GM21737 (cell line): ENCODE measurements around the gene EIF2AK2.

Source experiments
- ATAC-seq: cut with Tn5 transposase; IDR thresholded peaks from one replicate; pipeline ENCODE4 v1.9.1; 2021; ENCODE audit warnings: mild to moderate bottlenecking, moderate library complexity; ENCODE audit not compliant: unreplicated experiment

EIF2AK2 gene

DNA sequence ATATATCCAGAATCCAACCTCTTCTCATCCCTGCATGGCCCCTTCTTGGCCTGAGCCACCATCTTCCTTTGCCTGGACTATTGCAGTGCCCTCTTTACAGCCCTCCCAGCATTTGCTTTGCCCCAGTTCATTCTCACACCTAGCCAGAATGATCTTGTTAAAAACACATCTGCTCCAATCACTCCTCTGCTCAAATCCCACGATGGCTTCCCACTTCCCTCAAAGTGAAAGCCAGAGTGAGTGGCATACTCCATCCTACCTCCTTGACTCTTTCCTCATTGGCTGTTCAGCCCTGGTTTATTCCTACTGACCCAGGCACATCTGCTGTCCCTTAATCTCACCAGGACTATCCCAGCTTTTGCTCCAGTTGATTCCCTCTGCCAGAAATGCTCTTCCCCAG lies 17.0 kb upstream of the EIF2AK2 start:
- ATAC-seq, result no peak

DNA sequence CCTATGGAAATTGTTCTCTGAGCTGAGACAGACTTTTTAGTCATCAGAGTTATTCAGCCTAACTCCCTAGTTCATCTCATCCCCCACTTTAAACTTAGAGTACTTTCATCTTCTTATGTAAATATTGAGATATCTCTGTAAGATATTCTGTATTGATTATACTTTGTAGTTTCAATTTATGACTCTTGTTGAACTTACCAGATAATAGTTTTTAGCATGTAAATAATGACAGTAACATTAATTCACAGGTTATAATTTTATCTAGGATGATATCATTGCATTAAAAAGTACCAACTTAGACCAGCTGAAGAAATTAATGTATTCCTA lies 14.8 kb upstream of the EIF2AK2 start:
- ATAC-seq, result no peak

- ATAC-seq, result no peak
These were observed 11.6 kb upstream of the EIF2AK2 start for GRCh38 chr2:37168217-37168981.

GRCh38 chr2:37167636-37168180 lies 10.9 kb upstream of the EIF2AK2 start:
- no peak for ATAC-seq

- no peak for ATAC-seq
These were observed 8.0 kb upstream of the EIF2AK2 start for GRCh38 chr2:37164757-37165156.

DNA sequence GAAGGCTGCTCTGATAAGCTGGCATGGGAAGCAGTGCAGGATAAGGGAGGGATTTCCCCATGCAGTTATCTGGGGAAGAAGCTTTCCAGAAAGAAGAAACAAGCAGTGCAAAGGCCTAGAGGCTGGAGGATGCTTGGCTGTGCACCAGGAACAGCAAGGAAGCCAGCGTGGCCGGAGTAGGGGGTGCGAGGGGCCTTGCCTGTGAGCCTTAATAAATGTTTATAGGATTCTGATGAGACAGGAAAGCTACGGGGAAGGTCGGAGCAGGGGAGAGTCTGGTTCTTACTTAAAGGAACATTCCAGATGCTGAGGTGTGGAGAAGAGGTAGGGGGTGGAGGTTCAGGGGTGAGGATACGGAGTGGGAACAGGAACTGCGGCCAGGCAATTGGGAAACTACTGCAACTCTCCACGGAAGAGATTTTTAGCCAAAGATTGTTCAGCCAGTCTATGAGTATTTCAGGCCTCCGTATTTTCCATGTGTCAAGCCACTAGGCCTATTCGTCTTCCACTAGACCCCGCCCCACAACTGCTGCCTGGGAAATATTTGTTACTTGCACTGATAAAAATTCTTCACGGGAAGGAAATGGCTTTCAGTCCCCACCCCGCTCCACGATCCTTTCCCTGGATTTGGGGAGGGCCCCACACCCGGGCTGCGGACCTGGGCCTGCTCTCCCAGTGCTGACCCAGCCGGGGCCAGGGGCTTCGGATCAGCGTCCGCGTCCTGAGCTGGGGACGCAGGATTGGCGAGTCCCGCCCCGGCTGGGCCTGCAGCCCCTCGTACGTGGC lies 516 bp downstream of the EIF2AK2 start:
- peak; percentile 32 for ATAC-seq

- no peak for ATAC-seq
These were observed 2.0 kb downstream of the EIF2AK2 start for GRCh38 chr2:37154785-37155184.

DNA sequence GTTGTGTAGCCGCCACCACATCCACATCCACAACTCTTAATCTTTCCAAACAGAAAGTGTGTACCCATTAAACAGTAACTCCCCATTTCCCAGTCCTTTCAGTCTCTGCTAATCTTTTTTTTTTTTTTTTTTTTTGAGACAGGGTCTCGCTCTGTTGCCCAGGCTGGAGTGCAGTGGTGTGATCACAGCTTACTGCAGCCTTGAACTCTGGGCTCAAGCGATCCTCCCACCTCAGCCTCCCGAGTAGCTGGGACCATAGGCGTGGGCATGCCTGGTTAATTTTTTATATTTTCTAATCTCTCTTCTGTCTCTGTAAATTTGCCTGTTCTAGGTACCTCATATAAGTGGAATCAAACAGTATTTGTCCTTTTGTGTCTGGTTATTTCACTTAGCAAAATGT lies 3.6 kb downstream of the EIF2AK2 start:
- ATAC-seq, result no peak

GRCh38 chr2:37149626-37150322 lies 7.0 kb downstream of the EIF2AK2 start:
- ATAC-seq, result no peak

DNA sequence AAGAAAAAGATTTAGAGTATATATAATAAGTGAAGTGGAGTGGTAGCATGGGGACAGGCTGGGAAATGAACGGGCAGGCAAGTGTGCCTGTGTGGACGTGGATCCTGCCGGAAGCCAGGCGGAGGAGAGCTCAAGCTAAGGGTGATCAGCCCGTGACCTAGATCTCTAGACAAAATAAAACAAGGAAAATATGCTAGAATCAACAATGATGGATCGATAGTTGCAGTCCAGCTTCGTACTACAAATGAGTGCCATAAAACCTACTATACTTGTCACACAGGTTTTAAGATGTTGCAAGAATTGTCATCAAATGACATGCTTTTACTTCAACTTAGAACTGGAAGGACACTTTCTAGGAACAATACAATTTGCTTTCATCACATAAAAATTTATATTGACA lies 8.5 kb downstream of the EIF2AK2 start:
- ATAC-seq, result no peak

- no peak for ATAC-seq
These were observed 10.7 kb downstream of the EIF2AK2 start for GRCh38 chr2:37146062-37146461.

DNA sequence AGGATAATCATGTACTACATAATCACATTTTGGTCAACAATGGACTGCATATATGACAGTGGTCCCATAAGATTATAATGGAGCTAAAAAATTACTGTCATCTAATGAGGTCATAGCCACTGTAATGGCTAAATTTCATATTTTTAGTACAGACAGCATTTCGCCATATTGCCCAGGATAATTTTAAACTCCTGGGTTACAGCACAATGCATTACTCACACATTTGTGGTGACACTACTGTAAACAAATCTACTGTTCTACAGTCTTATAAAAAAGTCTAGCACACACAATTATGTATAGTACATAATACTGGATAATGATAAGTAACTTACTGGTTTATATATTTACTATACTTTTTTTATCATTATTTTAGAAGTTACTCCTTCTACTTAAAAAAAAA lies 12.8 kb downstream of the EIF2AK2 start:
- ATAC-seq, result no peak

DNA sequence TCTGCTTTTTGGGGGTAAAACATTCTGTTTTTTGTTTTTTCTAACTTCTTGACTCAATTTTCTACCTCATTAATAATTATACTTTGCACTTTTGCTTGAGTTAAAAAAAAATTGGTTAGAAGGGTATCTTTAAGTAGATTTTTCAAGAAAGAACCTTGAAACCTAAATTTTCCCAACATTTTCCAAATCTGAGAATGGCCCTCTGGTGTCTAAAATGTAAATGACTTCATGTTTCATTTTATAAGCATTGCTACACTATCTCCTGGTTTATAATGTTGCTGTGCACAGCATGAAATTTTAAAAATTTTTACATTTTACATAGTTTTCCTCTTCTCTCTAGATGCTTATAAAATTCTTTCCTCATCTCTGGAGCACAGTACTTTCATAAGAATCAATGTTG lies 14.2 kb downstream of the EIF2AK2 start:
- no peak for ATAC-seq

DNA sequence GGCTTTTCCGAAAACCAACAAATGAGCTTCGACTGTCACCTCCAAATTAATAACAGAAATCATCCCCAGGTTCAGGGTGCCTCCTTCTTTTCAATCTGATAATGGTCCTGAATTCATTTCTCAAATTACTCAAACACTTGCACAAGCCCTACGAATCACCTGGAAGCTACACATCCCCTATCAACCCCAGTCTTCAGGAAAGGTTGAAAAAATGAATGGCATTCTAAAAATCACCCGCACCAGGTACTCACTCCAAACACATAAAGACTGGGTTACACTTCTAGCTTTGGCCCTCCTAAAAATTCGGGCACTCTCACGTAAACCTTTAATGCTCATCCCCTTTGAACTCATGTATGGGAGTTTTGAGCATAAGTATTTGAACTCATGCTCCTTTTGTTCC lies 23.9 kb downstream of the EIF2AK2 start:
- ATAC-seq, result no peak

DNA sequence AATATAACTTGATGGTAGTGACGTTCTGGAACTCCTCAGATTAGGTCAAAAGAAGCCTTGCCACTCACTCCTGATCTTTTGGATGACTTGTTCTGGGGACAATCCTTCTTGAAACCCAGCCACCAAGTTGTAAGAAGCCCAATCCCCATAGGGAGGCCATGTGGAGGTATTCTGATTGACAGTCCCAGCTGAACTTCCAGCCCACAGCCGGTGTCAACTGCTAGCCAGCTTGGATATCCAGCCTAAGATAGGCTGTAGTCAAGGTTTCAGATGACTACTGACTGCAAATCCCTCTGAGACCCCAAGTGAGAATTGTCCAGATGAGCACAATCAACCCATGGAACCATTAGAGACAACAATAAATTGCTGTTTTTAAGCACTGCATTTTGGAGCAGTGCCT lies 31.4 kb downstream of the EIF2AK2 start:
- no peak for ATAC-seq

- ATAC-seq, result no peak
These were observed 37.6 kb downstream of the EIF2AK2 start for GRCh38 chr2:37119157-37119556.

DNA sequence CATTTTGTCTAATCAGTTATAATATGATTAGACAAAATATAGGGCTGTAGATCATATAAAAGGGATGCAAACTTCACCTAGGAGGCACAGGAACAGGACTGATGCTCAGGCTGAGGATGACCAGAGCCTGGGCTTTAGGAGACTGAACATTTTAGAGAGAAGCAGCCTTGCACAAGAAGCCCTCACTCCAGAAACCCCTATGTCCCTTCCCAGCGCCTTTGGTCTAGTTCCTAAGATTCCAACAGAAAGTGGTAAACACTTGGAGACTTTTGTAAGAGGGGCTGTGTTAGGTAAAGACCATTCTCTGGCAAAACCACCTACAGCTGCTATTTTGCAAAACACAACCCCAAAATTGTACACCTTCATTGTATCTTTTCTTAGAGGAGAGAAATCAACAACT lies 39.2 kb downstream of the EIF2AK2 start:
- no peak for ATAC-seq

DNA sequence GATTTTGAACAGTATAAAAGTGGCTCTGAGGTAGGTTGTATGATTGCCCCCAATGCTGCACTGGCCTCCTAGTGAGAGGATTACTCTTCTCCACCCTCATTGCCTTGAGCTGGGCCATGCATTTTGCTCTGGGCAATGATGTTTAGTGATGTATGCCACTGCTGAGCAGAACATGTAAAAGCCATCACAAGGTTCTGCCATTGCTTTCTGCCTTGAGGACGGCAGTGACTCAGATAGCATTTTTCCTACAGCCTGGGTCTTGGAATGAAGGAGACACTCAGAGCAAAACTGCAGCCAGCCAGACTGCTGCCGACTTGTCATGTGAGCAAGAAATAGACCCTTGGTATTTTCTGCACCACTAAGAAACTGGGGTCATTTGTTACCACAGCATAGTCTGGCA lies 44.8 kb downstream of the EIF2AK2 start:
- no peak for ATAC-seq

GRCh38 chr2:37110306-37111212 lies 46.2 kb downstream of the EIF2AK2 start:
- ATAC-seq, result no peak

DNA sequence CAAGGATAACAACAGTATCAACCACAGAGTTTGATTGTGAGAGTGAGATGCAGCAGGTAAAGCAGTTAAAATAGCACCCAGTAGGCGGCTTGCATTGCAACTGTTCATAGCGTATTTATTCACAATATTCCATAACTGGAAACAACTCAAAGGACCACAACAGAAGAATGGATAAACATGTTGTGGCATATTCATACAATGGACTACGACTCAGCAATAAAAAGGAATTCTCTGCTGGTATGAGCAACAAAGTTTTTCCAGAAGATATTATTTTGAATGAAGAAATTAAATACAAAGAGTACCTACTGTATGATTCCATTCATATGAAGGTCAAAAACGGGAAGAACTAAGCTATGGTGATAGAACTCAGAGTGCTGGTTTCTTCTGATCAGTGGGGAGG lies 47.3 kb downstream of the EIF2AK2 start:
- no peak for ATAC-seq

DNA sequence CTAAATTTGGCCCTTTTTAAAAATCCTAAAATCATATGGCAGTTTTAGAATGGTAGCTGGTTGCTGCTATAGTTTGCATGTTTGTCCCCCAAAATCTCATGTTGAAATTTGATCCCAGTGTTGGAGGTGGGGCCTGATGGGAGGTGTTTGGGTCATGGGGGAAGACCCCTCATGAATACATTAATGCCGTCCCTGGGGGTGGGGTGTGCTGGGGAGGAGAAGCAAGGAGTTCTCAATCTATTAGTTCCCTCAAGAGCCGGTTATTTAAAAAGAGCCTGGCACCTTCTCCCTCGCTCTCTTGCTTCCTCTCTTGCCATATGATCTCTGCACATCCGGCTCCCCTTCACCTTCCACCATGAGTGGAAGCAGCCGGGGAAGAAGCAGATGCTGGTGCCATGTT lies 51.6 kb downstream of the EIF2AK2 start:
- no peak for ATAC-seq
